ENCODE measurements around the gene COL23A1. TPM values are rescaled to one million over a fixed set of nuclear protein-coding genes. Genes with fewer than 3 reads are reported as not detected.

COL23A1 gene
- total RNA-seq, 1 experiment from 2014 or later, result not detected

GRCh38 chr5:178274781-178275537 is 315.2 kb downstream of the COL23A1 start:
- no peaks in the 10 kb centered on the region for H3K4me1 ChIP-seq
- H3K4me3 ChIP-seq, result no peak overlapping the region
- no peaks in the 10 kb centered on the region for H3K27me3 ChIP-seq
- H3K36me3 ChIP-seq, result no peaks in the 10 kb centered on the region
- H3K9me3 ChIP-seq (replicated peaks), result no peaks in the 10 kb centered on the region; the same call in 1 of the 2 replicates
- H3K27ac ChIP-seq, result no peak overlapping the region
- no peak for DNase-seq

GRCh38 chr5:178273665-178274541 is 316.3 kb downstream of the COL23A1 start:
- no peak overlapping the region for H3K27ac ChIP-seq
- H3K9me3 ChIP-seq (replicated peaks), result no peaks in the 10 kb centered on the region; the same call in 1 of the 2 replicates
- H3K36me3 ChIP-seq, result no peaks in the 10 kb centered on the region
- DNase-seq, result no peak
- H3K4me3 ChIP-seq, result no peak overlapping the region
- H3K27me3 ChIP-seq, result no peaks in the 10 kb centered on the region
- no peaks in the 10 kb centered on the region for H3K4me1 ChIP-seq

DNA sequence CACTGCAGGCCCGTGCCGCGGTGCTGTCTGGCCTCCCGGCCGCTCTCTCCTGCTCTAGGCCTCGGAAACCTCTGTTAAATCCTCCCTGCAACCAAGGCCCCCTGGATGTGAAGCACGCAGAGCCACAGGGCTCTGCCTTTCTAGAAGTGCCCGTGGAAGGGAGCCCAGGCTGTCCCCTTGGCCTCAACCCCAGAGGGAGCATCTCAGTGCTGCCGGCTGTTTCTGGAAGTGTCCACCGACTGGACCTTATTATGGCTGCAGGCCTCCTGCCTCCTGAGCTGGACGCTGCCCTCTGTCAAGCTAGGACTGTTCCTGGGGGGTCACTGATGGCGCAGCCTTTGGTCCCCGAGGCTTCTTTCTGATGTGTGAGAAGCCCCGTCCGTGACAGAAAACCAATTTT is 317.2 kb downstream of the COL23A1 start:
- DNase-seq, result no peak
- H3K27me3 ChIP-seq, result no peaks in the 10 kb centered on the region
- H3K4me1 ChIP-seq, result no peaks in the 10 kb centered on the region
- no peak overlapping the region for H3K4me3 ChIP-seq
- H3K27ac ChIP-seq, result no peak overlapping the region
- no peaks in the 10 kb centered on the region for H3K36me3 ChIP-seq
- no peaks in the 10 kb centered on the region; the same call in 1 of the 2 replicates for H3K9me3 ChIP-seq (replicated peaks)

- no peaks in the 10 kb centered on the region for H3K27me3 ChIP-seq
- H3K9me3 ChIP-seq (replicated peaks), result no peaks in the 10 kb centered on the region; the same call in 1 of the 2 replicates
- no peak for DNase-seq
- H3K4me3 ChIP-seq, result no peak overlapping the region
- H3K36me3 ChIP-seq, result no peaks in the 10 kb centered on the region
- no peaks in the 10 kb centered on the region for H3K4me1 ChIP-seq
- no peak overlapping the region for H3K27ac ChIP-seq
Observed at GRCh38 chr5:178272591-178272990, 317.6 kb downstream of the COL23A1 start.

- no peaks in the 10 kb centered on the region; the same call in 1 of the 2 replicates for H3K9me3 ChIP-seq (replicated peaks)
- H3K27me3 ChIP-seq, result no peaks in the 10 kb centered on the region
- no peak for DNase-seq
- no peak overlapping the region for H3K4me3 ChIP-seq
- H3K27ac ChIP-seq, result no peak overlapping the region
- H3K36me3 ChIP-seq, result no peaks in the 10 kb centered on the region
- H3K4me1 ChIP-seq, result no peaks in the 10 kb centered on the region
Observed at GRCh38 chr5:178271726-178272479, 318.3 kb downstream of the COL23A1 start.

- DNase-seq, result no peak
- H3K36me3 ChIP-seq, result no peaks in the 10 kb centered on the region
- H3K9me3 ChIP-seq (replicated peaks), result no peaks in the 10 kb centered on the region; the same call in 1 of the 2 replicates
- no peaks in the 10 kb centered on the region for H3K27me3 ChIP-seq
- no peak overlapping the region for H3K27ac ChIP-seq
- no peak overlapping the region for H3K4me3 ChIP-seq
- no peaks in the 10 kb centered on the region for H3K4me1 ChIP-seq
Observed at GRCh38 chr5:178271231-178271630, 319.0 kb downstream of the COL23A1 start.

- no peaks in the 10 kb centered on the region for H3K36me3 ChIP-seq
- DNase-seq, result no peak
- H3K4me3 ChIP-seq, result no peak overlapping the region
- H3K27me3 ChIP-seq, result no peaks in the 10 kb centered on the region
- no peak overlapping the region for H3K27ac ChIP-seq
- no peaks in the 10 kb centered on the region for H3K4me1 ChIP-seq
- H3K9me3 ChIP-seq (replicated peaks), result no peaks in the 10 kb centered on the region
Observed at GRCh38 chr5:178269499-178269898, 320.7 kb downstream of the COL23A1 start.

GRCh38 chr5:178267876-178268275 is 322.3 kb downstream of the COL23A1 start:
- DNase-seq, result no peak
- H3K27ac ChIP-seq, result no peak overlapping the region

DNA sequence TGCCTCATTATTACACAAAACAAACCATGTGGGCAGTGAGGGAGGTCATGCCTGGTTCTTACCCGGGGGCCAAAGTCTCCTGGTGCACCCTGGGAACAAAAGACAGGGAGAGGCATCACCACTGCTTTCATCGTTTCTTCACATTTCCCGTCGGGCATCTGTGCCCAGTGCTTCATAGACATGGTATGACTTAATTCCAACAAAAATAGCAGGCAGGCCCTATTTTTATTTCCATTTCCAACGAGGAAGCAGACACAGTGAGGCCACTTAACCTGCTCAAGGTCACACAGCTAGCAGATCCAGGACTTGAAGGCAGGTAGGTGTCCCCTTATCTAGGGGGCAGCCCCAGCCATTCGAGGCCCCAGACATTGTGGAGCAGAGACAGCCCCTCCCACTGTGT is 322.9 kb downstream of the COL23A1 start:
- Histone ChIP-seq H3K9me3 (replicated peaks) (no peaks in the 10 kb centered on the region), H3K36me3 (no peaks in the 10 kb centered on the region), H3K27me3 (no peaks in the 10 kb centered on the region), H3K4me1 (no peaks in the 10 kb centered on the region), H3K4me3 (no peak overlapping the region), H3K27ac (no peak overlapping the region)
- no peak for DNase-seq

More at GRCh38 chr5:178267876-178268275, 322.3 kb downstream of the COL23A1 start:
- Histone ChIP-seq H3K4me3 (no peak overlapping the region), H3K27me3 (no peaks in the 10 kb centered on the region), H3K9me3 (replicated peaks) (no peaks in the 10 kb centered on the region), H3K36me3 (no peaks in the 10 kb centered on the region), H3K4me1 (no peaks in the 10 kb centered on the region)

DNA sequence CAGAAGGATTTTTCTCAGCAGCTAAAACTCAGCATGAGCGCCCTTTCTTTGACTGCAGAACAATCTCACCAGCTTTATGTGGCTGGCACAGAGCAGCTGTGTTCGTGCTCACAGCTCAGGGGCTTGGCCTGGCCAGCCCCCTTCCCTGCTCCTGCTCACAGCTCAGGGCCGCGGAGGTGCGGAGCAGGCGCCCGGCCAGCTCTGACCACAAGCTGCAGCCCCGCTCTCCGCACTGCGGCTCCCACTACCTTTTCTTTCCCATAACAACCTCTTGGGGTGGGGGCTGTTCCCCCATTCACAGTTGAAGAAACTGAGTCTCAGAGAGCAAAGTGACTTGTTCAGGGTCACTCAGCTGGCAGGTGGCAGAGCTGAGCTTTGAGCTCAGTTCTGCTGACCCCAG is 323.6 kb downstream of the COL23A1 start:
- Histone ChIP-seq H3K27me3 (no peaks in the 10 kb centered on the region), H3K9me3 (replicated peaks) (no peaks in the 10 kb centered on the region), H3K4me3 (no peak overlapping the region), H3K4me1 (no peaks in the 10 kb centered on the region), H3K27ac (no peak overlapping the region), H3K36me3 (no peaks in the 10 kb centered on the region)
- DNase-seq, result no peak

DNA sequence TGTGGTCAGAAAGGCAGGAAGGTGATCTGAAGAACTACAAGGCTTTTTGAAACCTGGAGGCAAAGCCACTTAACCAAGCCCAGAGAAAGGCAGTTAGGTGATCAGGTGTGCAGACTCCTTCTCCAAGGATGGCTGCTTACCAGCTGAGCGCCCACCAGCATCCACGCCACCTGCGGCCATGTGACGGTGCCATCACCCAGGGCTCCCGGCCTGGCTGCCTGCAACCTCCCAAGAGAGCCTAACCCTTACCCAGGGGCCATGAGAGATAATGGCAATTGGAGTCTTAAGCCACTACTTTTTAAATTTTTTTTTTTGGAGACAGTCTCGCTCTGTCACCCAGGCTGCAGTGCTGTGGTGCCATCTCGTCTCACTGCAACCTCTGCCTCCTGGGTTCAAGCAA is 324.4 kb downstream of the COL23A1 start:
- H3K36me3 ChIP-seq, result no peaks in the 10 kb centered on the region
- DNase-seq, result no peak

DNA sequence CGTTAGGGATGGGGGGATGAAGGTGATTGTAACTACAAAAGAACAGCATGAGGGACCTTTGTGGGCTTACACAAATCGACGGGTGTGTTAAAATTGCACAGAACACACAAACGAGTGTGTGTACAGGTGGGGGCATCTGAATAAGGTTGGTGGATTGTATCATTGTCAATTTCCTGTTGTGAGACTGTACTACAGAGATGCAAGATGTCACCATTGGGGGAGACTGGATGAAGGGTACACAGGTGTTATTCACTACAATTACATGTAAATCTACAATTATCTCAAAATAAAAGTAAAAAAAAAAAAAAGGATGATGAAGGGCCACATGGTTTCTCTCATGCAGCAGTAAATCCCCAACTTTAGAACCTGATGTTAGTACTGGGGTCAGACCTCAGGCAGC is 326.1 kb downstream of the COL23A1 start:
- Histone ChIP-seq H3K36me3 (no peaks in the 10 kb centered on the region), H3K9me3 (replicated peaks) (no peaks in the 10 kb centered on the region), H3K4me3 (no peak overlapping the region), H3K27me3 (no peaks in the 10 kb centered on the region), H3K4me1 (no peaks in the 10 kb centered on the region), H3K27ac (no peak overlapping the region)
- no peak for DNase-seq

More for the DNA sequence above, 324.4 kb downstream of the COL23A1 start:
- H3K27ac ChIP-seq, result no peak overlapping the region
- no peak overlapping the region for H3K4me3 ChIP-seq
- no peaks in the 10 kb centered on the region for H3K9me3 ChIP-seq (replicated peaks)
- no peaks in the 10 kb centered on the region for H3K4me1 ChIP-seq
- H3K27me3 ChIP-seq, result no peaks in the 10 kb centered on the region

DNA sequence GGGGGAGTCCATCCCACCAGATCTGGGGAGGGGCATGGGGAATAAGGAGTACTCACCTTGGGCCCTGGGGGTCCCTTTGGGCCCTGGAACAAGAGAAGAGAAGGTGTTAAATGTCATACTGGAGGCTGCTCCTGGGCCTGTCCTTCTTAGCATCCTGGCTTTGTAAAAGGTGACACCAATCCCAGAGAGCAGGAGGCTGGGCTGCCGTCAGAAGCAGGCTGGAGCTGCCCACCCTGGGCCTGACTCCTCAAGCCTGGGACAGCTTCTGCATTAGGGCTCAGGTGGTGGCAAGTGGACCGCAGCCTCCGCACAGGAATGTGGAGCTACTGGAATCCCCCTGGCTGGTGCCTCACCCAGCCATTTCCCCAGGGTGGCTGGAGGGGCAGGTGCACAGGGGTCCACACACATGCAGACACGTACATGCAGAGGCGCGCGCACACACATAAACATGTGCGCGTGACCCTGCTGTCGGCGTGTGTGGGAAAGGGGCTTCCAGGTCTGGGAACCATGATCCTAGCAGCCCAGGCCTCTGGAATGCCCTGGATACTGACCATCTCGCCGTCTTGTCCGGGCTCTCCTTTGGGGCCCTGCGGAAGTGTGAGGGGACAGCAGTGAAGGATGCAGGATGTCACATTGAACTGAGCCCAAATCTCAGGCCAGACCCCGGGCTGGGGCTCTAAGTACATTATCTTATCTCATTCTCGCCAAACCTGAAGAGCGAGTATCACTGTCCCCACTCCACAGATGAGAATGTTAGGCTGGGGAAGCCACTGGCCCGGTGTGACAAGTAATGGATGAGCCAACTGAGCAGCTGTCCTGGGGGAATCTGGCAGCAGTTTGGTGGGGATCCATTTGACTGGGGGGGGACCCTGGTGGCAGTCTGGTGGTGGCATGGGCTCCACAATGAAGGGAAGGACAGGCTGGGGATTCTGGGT is 328.3 kb downstream of the COL23A1 start:
- no peaks in the 10 kb centered on the region for H3K36me3 ChIP-seq
- DNase-seq, result no peak
- H3K9me3 ChIP-seq (replicated peaks), result no peaks in the 10 kb centered on the region
- H3K4me3 ChIP-seq, result no peak overlapping the region
- no peak overlapping the region for H3K27ac ChIP-seq
- no peaks in the 10 kb centered on the region for H3K4me1 ChIP-seq
- H3K27me3 ChIP-seq, result no peaks in the 10 kb centered on the region
